SK-N-SH (cell line): ENCODE data around the gene PROM1. TPM values are rescaled to one million over a fixed set of nuclear protein-coding genes. Genes with fewer than 3 reads are reported as not detected.

Source experiments
- CTCF ChIA-PET: fragments of 300-600, 350-600 bp; formaldehyde crosslinking; extraction: SDS; loops from one replicate; lab custom pipeline; 2021; lab: Yijun Ruan, JAX
- POLR2A ChIA-PET: fragments of 350-600 bp; sonication (Branson Sonifier 250); formaldehyde crosslinking; extraction: SDS; loops from one replicate; lab custom pipeline; 2020; ENCODE audit warnings: antibody characterized with exemption, inconsistent platforms; lab: Yijun Ruan, JAX
- DNase-seq: peaks from one replicate; pipeline ENCODE4 v3.0.0; 2012
- H2AFZ ChIP-seq: fragments of 200-600 bp; sonication (generic); 2 replicates; pipeline ENCODE4 v1.8.1; 2016; ENCODE audit warnings: antibody characterized with exemption, mild to moderate bottlenecking, low read depth
- H3F3A ChIP-seq: fragments of 200-600 bp; sonication (generic); replicated peaks from 2 replicates; pipeline ENCODE3; 2016; ENCODE audit warnings: antibody characterized with exemption, mild to moderate bottlenecking; ENCODE audit not compliant: insufficient read depth
- H3K27ac ChIP-seq, 2 experiments: fragments of 200-500 bp in 1 of 2; fragments of 200-600 bp in 1 of 2; sonication (Bioruptor generic) in 1 of 2; sonication (generic), shearing (Covaris generic) in 1 of 2; 2 replicates each; pipeline versions ENCODE4 v1.5.1 to v1.6.1; 2014 to 2016; ENCODE audit warnings: low read depth in 2 of 2, inconsistent platforms in 1 of 2, low read length in 1 of 2, mild to moderate bottlenecking in 1 of 2, mixed read lengths in 1 of 2
- H3K27me3 ChIP-seq: fragments of 200-600 bp; sonication (generic), shearing (Covaris generic); 2 replicates; pipeline ENCODE4 v1.6.1; 2016; ENCODE audit warnings: mixed run types; ENCODE audit not compliant: insufficient read depth
- H3K36me3 ChIP-seq, 2 experiments: fragments of 200-500 bp in 1 of 2; fragments of 200-600 bp in 1 of 2; sonication (Bioruptor generic) in 1 of 2; sonication (generic) in 1 of 2; replicated peaks in 1 of 2; 2 replicates each; pipeline versions ENCODE3 to v1.5.1; 2014 to 2016; ENCODE audit warnings: low read length in 1 of 2, mild to moderate bottlenecking in 1 of 2; ENCODE audit not compliant: insufficient read depth in 2 of 2, control insufficient read depth in 1 of 2
- H3K4me1 ChIP-seq, 2 experiments: fragments of 200-500 bp in 1 of 2; fragments of 200-600 bp in 1 of 2; sonication (Bioruptor generic) in 1 of 2; sonication (generic), shearing (Covaris generic) in 1 of 2; 2 replicates each; pipeline versions ENCODE4 v1.5.1 to v1.6.1; 2014 to 2016; ENCODE audit warnings: low read depth in 1 of 2, low read length in 1 of 2, mixed run types in 1 of 2; ENCODE audit not compliant: insufficient read depth in 2 of 2, control insufficient read depth in 1 of 2
- H3K4me2 ChIP-seq: fragments of 200-600 bp; sonication (generic), shearing (Covaris generic); 2 replicates; pipeline ENCODE4 v1.6.1; 2017; ENCODE audit warnings: mixed run types
- H3K4me3 ChIP-seq, 2 experiments: fragments of 200-500 bp in 1 of 2; fragments of 200-600 bp in 1 of 2; sonication (Bioruptor generic) in 1 of 2; sonication (generic), shearing (Covaris generic) in 1 of 2; 2 replicates each; pipeline versions ENCODE4 v1.5.1 to v1.8.1; 2014 to 2016; ENCODE audit warnings: low read depth in 2 of 2, inconsistent platforms in 1 of 2, low read length in 1 of 2, mild to moderate bottlenecking in 1 of 2, mixed read lengths in 1 of 2, moderate library complexity in 1 of 2
- H3K79me2 ChIP-seq: fragments of 200-600 bp; sonication (generic); 2 replicates; pipeline ENCODE4 v1.8.1; 2017; ENCODE audit warnings: mild to moderate bottlenecking; ENCODE audit not compliant: insufficient read depth
- H3K9ac ChIP-seq: fragments of 200-600 bp; sonication (generic); 2 replicates; pipeline ENCODE4 v1.6.1; 2017; ENCODE audit warnings: mixed run types
- H3K9me2 ChIP-seq: fragments of 200-600 bp; sonication (generic); 2 replicates; pipeline ENCODE4 v1.6.1; 2017; ENCODE audit warnings: mixed run types
- H3K9me3 ChIP-seq: fragments of 200-600 bp; sonication (generic); 2 replicates; pipeline ENCODE4 v1.6.1; 2017; ENCODE audit warnings: mixed run types, mild to moderate bottlenecking, moderate library complexity
- H4K20me1 ChIP-seq: fragments of 200-600 bp; sonication (generic); 2 replicates; pipeline ENCODE4 v1.6.1; 2017; ENCODE audit warnings: mild to moderate bottlenecking, mixed run types; ENCODE audit not compliant: insufficient read depth
- CHD2 ChIP-seq: fragments of 150-350 bp; IDR thresholded peaks from 2 replicates; pipeline ENCODE4 v1.6.1; 2018; ENCODE audit warnings: low read length; ENCODE audit not compliant: partially characterized antibody
- ELF1 ChIP-seq: IDR thresholded peaks from 2 replicates; pipeline ENCODE4 v1.4.0; 2012
- FOXM1 ChIP-seq: IDR thresholded peaks from 2 replicates; pipeline ENCODE4 v1.4.0; 2012; ENCODE audit warnings: low read depth, mild to moderate bottlenecking
- MEF2A ChIP-seq: IDR thresholded peaks from 2 replicates; pipeline ENCODE4 v1.4.0; 2012; ENCODE audit warnings: low read depth, borderline replicate concordance
- NRF1 ChIP-seq: IDR thresholded peaks from 2 replicates; pipeline ENCODE4 v1.6.1; 2012; ENCODE audit warnings: low read depth, mild to moderate bottlenecking, low read length
- RFX5 ChIP-seq: IDR thresholded peaks from 2 replicates; pipeline ENCODE4 v1.6.1; 2012; ENCODE audit warnings: mild to moderate bottlenecking, improper control_type of control experiment, low read length
- RXRA ChIP-seq: IDR thresholded peaks from 2 replicates; pipeline ENCODE4 v1.4.0; 2012; ENCODE audit warnings: low read depth, mild to moderate bottlenecking, borderline replicate concordance
- TAF1 ChIP-seq: IDR thresholded peaks from 2 replicates; pipeline ENCODE4 v1.6.1; 2012; ENCODE audit warnings: low read depth, mild to moderate bottlenecking, low read length, moderate library complexity, borderline replicate concordance
- TCF12 ChIP-seq: IDR thresholded peaks from 2 replicates; pipeline ENCODE4 v1.4.0; 2012
- TEAD4 ChIP-seq: IDR thresholded peaks from 2 replicates; pipeline ENCODE4 v1.4.0; 2012; ENCODE audit warnings: mild to moderate bottlenecking, borderline replicate concordance; ENCODE audit not compliant: insufficient read depth
- WGBS: methylation state at CpG from one replicate; pipeline ENCODE4 v1.1.6; 2017; ENCODE audit warnings: low lambda C conversion rate; 5-methylcytosine and 5-hydroxymethylcytosine counted together
- polyA plus RNA-seq, 3 experiments: library from polyadenylated mRNA; depleted of rRNA; stranded (reverse); fragments of >200 nt; gene quantifications; 2 replicates each; pipeline ENCODE4 v1.2.3, GENCODE V29; 2012
- TF ChIP-seq, protein P1 (sequence below): fragments of 150-350 bp; IDR thresholded peaks from 2 replicates; pipeline ENCODE4 v1.6.1; 2017; ENCODE audit warnings: antibody characterized with exemption, low read length, low read depth, borderline replicate concordance

Gene PROM1
- polyA plus RNA-seq, 1 of the 3 experiments (the other 2 are of a cell fraction) = not detected

GRCh38 chr4:16124232-16124631, 40.4 kb upstream of the PROM1 start (continued):
- TF ChIP-seq TAF1 (no peak), CHD2 (no peak)

DNA sequence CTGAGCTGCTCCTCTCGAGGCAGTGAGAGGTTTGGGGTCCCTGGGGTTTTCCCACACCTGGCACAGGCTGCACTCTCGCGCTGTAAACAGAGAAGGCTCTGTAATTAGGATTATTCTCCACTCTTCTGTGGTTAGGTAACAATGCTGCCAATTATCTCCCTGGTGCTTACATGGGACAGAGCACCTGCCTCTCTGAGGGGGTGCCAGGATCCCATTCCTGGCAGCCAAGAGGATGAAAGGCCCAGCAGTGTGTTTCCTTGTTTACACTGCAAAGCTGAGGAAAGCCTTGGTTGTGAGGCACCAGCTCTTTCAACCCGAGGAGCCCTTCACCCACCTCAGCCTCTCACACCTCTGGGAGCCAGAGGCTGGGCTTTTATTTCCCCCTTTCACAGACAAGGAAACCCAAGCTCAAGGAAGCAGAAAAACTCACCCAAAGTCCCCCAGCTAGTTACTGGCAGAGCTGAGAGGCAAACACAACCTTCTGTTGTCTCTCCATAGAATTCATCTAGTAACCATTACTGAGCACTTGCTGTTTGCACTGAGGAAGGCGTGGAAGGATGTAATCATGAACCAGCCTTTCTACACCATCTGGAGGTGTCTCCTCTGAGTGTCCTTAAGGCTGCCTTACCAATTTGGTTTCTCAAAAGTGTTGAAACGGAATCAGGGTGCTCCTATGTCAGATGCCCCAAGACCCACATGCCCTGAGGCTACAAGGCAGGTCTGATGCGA, 39.7 kb upstream of the PROM1 start:
- no peaks in the 10 kb centered on the region for H3F3A ChIP-seq
- no peak for DNase-seq
- no peaks in the 10 kb centered on the region for H3K9me3 ChIP-seq
- no peaks in the 10 kb centered on the region for H3K36me3 ChIP-seq
- no peaks in the 10 kb centered on the region for H4K20me1 ChIP-seq
- ChIA-PET CTCF (interaction anchor here (0.7 to 1.1 kb wide), 3 partner anchors 12 to 141 kb away, joined by 3 read pairs; no protein-coding TSS in a partner anchor), POLR2A (no interaction called here)
- H2AFZ ChIP-seq = no peak overlapping the region
- H3K4me2 ChIP-seq = no peak overlapping the region
- H3K9me2 ChIP-seq = no peaks in the 10 kb centered on the region
- no peaks in the 10 kb centered on the region for H3K27me3 ChIP-seq
- peaks cover 0 to 5% of the 10 kb centered on the region in 2 experiments; a peak in 1 of 4 replicates for H3K4me1 ChIP-seq
- WGBS = 40% methylated on average over 6 of the region's 7 CpGs
- no peak overlapping the region for H3K27ac ChIP-seq
- H3K9ac ChIP-seq = no peak overlapping the region
- H3K79me2 ChIP-seq = no peaks in the 10 kb centered on the region
- TF ChIP-seq, protein P1, sequence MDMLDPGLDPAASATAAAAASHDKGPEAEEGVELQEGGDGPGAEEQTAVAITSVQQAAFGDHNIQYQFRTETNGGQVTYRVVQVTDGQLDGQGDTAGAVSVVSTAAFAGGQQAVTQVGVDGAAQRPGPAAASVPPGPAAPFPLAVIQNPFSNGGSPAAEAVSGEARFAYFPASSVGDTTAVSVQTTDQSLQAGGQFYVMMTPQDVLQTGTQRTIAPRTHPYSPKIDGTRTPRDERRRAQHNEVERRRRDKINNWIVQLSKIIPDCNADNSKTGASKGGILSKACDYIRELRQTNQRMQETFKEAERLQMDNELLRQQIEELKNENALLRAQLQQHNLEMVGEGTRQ = no peak
- TF ChIP-seq NRF1 (no peak), RXRA (no peak), MEF2A (no peak)
- TF ChIP-seq, all 33 proteins: peak for 0
- no peak overlapping the region for H3K4me3 ChIP-seq

GRCh38 chr4:16122784-16123183, 39.0 kb upstream of the PROM1 start:
- no peaks in the 10 kb centered on the region for H3K36me3 ChIP-seq
- no peaks in the 10 kb centered on the region for H3K79me2 ChIP-seq
- H3K4me1 ChIP-seq = peaks cover 0 to 5% of the 10 kb centered on the region in 2 experiments; a peak in 1 of 4 replicates
- H3K4me2 ChIP-seq = no peak overlapping the region
- H3K9ac ChIP-seq = no peak overlapping the region
- no peaks in the 10 kb centered on the region for H4K20me1 ChIP-seq
- no peak overlapping the region for H2AFZ ChIP-seq
- TF ChIP-seq ELF1 (no peak), TEAD4 (no peak), TCF12 (no peak), FOXM1 (no peak), RFX5 (no peak)
- no peak overlapping the region for H3K27ac ChIP-seq
- no peak overlapping the region for H3K4me3 ChIP-seq
- DNase-seq = no peak
- no peaks in the 10 kb centered on the region for H3K9me2 ChIP-seq
- H3K27me3 ChIP-seq = no peaks in the 10 kb centered on the region
- CTCF ChIA-PET = interaction anchor here (1.1 kb wide), 1 partner anchor 18 kb away, joined by 3 read pairs; no protein-coding TSS in a partner anchor
- WGBS = 69% methylated on average over 5 of the region's 5 CpGs
- H3K9me3 ChIP-seq = no peaks in the 10 kb centered on the region
- no peaks in the 10 kb centered on the region for H3F3A ChIP-seq
- POLR2A ChIA-PET = no interaction called here
